ENCODE measurements around the gene ROGDI.

DNA sequence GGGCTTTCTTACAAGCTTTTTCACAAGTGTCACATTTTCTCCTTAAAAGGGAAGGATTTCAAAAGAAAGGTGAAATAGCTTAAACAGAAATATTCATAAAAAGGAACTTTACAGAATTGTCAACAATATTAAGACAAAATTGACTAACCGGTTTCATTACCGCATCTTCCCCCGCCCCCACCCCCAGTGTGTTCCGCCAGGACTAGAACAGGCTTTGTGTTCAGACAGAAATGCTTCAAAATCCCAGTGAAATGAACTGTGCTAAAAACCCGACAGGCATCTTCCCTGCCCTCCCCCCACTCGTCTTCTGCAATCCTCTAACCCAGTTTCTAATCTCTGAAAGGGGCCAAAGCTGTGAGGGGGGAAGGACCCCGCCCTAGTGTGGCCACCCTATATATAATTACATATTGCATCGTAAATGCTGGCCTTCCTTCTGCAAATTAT lies 990 bp upstream of the ROGDI start:
- TF ChIP-seq, protein P1, sequence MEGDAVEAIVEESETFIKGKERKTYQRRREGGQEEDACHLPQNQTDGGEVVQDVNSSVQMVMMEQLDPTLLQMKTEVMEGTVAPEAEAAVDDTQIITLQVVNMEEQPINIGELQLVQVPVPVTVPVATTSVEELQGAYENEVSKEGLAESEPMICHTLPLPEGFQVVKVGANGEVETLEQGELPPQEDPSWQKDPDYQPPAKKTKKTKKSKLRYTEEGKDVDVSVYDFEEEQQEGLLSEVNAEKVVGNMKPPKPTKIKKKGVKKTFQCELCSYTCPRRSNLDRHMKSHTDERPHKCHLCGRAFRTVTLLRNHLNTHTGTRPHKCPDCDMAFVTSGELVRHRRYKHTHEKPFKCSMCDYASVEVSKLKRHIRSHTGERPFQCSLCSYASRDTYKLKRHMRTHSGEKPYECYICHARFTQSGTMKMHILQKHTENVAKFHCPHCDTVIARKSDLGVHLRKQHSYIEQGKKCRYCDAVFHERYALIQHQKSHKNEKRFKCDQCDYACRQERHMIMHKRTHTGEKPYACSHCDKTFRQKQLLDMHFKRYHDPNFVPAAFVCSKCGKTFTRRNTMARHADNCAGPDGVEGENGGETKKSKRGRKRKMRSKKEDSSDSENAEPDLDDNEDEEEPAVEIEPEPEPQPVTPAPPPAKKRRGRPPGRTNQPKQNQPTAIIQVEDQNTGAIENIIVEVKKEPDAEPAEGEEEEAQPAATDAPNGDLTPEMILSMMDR (IDR thresholded peaks at IDR 0.05; ENCODE audit: extremely low read depth in 1 of 2, insufficient read depth in 1 of 2, low read depth in 1 of 2, low read length in 2 of 2), result no peak
- no peak for TF ChIP-seq POLR2AphosphoS5 (IDR thresholded peaks at IDR 0.05; ENCODE audit: insufficient read depth, low read depth, low read length)
- no peak for TF ChIP-seq POLR2A (IDR thresholded peaks at IDR 0.05; ENCODE audit: low read depth, low read length)
- TF ChIP-seq, protein P2, sequence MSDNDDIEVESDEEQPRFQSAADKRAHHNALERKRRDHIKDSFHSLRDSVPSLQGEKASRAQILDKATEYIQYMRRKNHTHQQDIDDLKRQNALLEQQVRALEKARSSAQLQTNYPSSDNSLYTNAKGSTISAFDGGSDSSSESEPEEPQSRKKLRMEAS (IDR thresholded peaks at IDR 0.05; ENCODE audit: insufficient read depth, insufficient read length), result no peak
- TF ChIP-seq JUN (IDR thresholded peaks at IDR 0.05; ENCODE audit: borderline replicate concordance, insufficient read depth, insufficient read length, low read depth), result no peak
- TF ChIP-seq EZH2 (IDR thresholded peaks at IDR 0.05; ENCODE audit: borderline replicate concordance, low read depth, low read length, severe bottlenecking), result no peak
